GM10847 (cell line): ENCODE measurements around the gene FNDC3B.

Experiments used
- POLR2A ChIP-seq: IDR thresholded peaks from 2 replicates; pipeline ENCODE4 v1.6.1; 2011; ENCODE audit not compliant: insufficient read length; ENCODE audit errors: extremely low read depth

The FNDC3B gene

DNA sequence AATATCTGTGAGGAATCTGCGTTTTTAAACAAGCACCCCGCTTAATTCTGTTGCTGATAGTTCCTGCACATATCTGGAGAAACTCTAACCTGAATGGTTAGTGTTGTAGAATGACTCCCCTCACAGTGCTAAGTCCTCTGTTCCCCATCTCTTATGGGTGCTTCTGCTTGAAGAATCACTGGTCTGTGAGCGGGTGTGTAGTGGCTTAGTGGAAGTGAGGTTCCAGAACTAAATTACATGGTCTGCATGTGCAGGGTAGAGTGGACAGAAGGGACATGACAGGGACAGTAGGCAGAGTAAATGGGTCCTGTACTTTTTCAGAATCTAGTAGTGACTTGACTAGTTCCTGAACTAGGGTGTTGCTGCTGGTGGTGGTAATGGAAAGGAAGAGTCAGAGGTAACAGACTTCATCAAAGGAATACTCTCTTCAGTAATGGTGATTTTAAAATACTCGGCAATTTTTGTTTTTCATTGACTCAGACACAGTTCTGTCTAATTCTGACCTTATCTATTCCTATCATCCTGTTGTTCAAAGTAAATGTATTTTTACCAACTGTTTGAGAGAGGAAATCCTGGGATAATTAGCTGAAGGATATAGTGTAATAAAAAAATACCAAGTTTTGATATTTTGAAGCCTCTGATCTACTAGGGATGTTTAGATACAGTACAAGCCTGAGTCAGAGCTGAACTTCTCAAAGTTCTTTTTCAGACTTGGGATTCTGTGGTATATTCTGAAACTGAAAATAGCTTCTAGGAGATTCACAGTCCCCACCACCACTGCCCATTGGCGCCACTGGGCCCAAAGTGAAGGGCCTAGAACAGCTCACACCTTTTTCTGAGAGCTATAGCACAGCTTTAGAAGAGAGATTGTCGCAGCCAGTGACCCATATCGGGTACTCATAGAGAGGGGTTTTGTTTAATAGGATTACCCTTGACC lies 55.5 kb downstream of the FNDC3B start:
- TF ChIP-seq POLR2A, result no peak

DNA sequence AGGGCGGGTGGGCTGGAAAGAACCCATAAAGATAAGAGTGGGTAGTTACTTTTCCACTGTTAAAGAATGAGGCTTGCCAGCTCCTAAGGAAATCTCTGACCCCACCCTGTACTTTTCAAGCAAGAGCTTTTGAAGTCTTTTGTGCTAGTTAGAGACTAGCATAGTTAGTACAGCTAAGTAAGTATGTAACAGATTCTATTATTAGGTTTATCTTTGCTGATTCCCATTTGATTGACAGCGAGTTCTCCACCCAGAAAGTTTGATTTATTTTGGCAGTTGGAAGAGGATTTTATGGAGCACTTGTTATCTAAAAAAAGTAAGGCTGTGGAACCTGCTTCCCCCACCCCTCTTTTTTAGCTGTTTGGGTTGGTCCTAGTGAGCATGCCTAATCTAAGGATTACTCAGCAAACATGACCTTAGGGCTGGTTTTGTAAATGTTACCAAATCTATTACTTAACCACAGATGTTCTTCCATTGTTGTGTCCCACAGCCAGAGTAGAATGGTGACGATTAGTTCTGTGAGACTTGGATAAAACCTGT lies 57.6 kb downstream of the FNDC3B start:
- no peak for TF ChIP-seq POLR2A

DNA sequence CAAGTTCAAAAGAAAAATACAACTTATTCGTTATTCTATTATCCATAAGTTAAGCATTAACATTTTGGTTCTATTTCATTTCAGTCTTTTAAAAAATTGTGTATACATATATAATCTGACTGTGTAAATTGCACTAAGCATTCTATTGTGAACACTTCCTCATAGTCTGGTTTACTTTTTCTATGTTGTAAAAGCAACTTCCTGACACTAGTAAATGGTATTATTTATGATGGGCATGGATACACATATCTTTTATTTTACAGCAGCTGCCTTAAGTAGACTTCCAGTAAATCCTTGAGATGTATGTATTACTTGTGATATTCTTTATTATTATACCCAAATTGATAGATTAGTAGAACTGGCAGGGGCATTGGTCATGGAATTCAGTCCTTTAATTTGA lies 58.2 kb downstream of the FNDC3B start:
- TF ChIP-seq POLR2A, result no peak

DNA sequence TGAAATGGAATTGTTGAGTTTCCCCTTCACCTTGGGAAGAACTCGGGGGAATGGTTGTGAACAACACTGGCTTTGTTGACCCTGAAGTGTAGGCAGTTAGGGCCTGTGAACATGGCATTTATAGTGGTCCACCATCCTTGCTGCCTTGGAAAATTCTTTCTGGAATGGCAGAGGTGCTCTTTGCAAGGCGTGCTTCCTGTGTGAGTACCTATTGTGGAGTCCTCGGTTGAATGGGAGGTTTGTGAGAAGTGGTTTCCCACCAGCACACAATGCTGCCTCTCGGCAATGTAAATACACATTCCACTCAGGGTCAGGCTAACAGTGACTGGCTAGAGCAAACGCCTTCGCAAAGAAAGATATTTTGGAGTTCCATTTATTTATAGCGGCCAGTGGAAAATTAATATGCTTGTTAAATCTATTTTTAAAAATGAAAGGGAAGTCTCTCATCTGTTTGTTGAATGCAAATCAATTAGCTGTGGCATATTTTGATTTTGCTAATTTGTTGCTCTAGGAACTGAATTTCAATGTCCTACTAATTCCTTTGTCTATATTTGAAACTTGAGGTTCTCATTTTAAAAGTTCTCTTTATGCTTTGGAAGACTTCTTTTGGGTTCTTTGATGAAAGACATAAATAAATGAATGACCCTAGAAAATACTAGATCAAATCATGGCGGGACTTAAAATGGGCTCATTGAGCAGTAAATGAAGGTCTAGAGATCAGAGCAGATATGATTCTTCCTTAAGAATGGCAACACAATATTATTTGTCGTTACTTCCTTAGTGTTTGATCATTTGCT lies 59.5 kb downstream of the FNDC3B start:
- TF ChIP-seq POLR2A, result no peak

DNA sequence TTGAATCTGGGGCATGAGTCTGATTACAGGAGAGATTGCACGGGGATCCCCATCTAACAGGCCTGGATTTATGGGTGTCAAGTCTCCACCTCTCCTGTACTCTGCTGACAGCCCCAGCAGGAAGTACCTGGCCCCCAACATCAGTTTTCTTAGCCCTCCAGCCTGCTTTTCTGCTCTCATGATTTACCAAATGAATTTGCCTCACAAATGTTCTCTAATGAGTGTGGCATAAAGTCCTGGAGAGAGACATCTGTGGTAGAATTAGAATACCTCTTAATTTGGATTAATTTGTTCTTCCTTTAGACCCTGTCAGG lies 60.1 kb downstream of the FNDC3B start:
- TF ChIP-seq POLR2A, result no peak

DNA sequence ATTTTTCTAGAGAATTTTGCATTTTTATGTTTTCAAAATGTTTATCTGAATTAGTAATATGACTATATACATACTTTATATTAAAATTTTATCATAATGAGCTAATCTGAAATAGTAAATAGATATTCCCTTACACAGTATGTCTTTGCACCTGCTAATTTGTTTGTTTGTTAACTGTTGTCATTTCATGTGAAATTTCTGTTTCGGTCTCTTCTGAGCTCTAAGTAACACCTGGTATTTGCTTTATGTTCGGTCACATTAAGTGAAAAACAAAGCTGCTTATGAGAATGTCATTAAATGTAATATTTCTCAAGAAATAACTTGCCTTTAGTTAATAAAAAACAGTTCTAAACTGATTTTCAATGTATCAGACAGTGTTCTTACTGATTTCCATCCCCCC lies 61.1 kb downstream of the FNDC3B start:
- TF ChIP-seq POLR2A, result no peak

DNA sequence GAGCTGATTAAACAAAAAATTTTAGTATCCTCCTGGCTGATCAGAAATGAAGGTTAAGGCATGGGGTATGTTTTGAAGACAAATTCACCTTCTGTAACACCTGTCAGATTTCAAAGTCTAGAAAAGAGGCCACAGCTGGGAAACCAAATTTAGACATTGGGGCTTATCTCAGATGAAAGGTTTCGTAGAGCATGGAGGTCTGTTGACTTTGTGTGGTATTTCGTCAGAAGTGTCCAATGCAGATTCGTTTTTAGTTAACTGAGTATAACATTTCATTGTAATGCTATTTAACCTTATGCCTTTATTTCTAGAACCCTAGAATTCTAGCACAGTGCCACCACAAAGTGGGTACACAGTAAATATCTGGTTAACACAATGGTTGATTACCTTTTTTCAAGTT lies 61.7 kb downstream of the FNDC3B start:
- no peak for TF ChIP-seq POLR2A

DNA sequence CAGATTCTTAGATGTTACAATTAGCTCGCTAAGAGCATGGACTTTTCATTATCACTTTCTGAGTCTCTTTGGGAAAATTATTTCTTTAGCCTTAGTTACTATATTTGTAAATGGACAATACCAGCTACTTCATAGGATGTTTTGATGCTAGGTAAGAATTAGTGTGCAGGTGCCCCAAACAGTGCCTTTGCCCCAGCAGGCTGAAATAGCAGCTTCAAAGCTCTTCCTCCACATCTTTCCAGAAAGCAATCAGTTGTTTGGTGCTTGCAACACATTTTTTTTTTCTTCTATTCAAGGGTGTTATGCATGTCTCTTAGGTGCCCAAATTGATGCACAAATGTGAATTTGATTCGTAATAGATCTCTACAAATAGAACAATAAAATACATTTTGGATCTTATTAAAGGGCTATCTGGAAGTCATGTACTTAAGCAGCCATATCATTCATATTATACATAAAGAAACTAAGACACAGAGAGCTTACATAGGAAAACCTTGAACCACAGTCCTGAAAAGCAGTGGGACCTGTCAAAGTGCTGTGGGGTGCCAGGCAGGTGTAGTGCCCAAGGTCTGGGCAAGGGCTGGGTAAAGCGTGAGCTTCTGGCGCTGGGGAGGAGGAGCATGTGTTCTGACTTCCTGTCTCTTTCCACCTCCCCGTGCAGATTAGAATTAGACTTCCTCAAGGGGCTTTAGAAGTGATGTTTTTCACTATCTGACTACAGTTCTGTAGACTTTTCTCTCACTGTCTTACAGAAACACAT lies 62.9 kb downstream of the FNDC3B start:
- no peak for TF ChIP-seq POLR2A

DNA sequence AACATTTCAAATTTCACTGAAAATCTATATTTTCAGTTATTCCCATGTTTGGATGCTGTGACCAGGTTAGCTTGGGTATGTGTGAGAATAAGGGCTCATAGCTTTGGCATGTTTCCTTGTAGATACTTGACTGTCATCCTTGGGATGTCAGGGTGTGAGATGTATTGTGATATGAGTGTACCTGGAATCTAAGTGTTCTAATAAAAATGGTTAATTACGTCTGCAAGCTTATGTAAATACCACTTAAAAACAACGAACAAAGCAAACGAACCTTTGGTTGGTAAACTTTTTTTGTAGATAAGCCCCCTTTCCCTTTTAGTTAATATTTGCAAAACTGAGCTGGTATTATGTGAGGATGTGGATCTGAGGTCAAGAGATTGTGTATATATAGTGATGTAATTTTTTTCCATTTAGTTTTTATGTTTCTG lies 63.5 kb downstream of the FNDC3B start:
- no peak for TF ChIP-seq POLR2A

DNA sequence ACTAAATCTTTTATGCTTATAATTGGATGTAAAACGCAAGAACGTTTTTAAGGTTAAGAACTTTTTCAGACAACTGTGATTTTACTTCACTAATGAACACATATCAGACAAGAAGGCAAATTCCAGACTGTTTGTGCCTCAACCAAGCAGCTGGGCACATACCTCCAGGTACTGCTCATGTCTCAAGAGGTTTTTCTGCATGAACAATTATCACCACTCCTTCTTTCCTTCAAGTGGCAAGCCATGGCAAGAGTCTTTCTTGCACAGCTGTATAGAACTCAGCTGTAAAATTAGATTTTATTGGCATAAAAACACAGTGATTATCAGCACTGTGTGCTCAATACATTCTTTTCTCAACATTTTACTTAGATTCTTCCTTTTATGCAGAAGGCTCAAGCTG lies 64.3 kb downstream of the FNDC3B start:
- no peak for TF ChIP-seq POLR2A

DNA sequence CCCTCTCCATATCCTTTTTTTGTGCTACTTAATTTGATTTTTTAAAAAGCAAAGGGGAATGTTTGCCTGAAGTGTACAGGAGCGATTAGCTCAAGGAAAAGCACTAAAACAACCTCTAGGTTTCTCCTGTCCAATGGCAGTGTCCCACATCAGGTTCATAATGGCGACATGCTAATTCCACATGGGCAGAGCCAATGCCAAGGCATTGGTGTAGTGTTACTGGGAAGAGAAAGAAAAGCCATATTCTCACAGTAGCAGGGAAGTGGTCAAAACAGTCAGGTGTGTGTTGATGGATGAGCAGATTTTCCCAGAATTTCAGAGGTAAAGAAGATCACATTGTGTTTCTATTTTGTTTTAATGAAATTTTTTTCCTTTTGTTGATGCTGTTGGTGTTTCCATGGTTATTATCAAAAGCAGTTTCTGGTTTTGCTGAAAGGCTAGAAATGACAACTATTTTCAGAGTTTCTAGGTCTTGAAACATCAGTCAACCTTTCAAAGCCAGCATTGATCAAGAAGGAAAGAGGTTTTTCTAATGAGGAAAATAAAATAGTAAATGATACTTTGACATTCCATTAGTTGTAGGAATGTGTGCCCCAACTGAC lies 65.2 kb downstream of the FNDC3B start:
- no peak for TF ChIP-seq POLR2A

DNA sequence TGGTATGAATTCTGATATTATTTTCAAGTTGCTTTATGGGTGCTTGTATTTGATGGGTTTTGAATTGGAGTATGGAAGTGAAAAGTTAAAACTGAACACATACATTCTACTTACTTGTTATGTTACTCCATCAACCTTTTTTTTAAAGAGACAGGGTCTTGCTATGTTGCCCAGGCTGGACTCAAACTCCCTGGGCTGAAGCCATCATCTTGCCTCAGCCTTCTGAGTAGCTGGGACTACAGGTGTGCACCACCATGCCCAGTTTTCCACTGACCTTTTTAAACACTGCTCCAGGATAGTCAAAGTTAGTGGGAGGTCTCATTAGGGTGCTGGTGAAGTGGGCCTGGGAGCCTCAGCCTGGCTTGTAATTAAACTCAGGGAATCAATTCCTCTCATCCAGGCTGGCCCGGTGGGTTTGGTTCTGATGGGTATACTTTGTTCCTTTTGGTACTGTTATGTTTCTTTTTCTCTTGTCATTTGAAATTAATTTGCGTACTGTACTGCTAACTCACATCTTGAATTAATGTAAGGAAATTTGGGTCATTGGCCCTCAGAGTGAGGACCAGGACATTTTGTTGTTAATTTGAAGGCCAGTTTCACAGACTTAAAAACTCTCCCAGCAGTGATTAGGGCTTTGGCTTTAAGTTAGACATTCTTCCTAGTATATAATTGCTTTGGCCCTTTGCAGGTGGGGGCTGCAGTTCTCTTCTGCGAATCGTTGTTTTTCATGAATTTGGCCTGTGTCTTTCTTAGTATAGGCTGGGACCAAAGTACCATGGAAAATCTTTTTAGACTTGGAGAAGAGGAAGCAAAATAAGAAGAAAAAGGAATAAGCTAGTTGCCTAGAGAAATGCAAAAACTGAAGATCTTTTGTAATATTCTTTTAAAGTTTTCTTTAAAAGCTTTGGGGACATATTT lies 66.9 kb downstream of the FNDC3B start:
- no peak for TF ChIP-seq POLR2A

DNA sequence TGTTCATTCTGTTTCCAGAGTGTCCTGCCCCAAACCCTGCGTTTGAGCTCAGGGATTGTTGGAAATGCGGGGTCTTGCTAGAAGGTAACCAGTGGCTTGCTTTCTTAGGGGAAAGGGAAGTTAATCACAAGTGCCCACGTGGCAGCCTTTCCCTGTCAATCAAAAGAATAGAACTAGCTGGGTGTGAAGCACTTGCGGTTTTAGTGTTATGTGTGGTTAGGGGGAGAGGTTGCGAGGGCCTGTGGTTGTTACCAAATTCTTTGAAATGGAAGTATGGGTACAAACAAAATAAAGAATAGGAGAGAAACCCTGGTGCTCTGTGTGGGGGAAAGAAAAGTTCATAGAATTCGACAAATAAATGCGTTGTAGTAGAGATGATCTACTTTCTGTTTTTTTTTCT lies 67.6 kb downstream of the FNDC3B start:
- TF ChIP-seq POLR2A, result no peak

DNA sequence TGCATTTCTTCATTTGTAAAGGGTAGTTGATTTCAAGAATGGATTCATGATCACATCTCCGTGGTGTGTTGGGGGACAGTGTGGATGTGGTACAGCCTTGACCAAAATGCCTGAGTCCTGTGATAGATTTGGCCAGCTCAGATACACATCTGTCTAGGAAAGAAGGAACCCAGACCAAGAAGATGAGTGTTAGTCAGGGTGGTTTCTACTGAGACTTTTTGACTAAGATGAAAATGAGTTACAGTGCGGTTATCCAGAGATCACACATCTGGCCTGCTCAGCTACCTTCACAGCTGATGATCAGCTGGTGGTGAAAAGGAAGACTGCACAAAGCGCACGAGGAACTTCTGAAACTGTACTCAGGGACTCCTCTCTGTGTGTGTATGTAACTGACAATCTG lies 68.0 kb downstream of the FNDC3B start:
- TF ChIP-seq POLR2A, result no peak
